ENCODE data around the gene SYT17.

The SYT17 gene

DNA sequence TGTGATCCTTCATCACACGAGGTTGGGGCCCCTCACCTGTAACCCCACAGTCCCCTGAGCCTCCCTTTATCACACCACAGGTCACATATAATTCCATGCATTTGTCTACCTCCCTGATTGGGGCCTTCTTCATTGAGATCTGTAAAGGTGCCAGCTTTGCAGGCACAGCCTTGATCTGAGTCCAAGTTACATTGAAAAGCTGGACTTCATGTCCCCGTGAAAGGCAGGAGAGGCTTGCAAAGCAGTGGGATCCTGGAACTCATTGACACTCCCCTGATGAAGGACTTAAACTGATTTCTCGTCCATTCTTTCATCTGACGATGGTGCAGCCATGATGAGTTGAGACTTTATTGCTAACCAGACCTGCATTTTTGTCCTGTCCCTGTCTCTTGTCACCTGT is 3.8 kb upstream of the SYT17 start:
- H3K4me3 ChIP-seq (ENCODE audit: low read length) = no peak overlapping the region
- TF ChIP-seq, protein P1, sequence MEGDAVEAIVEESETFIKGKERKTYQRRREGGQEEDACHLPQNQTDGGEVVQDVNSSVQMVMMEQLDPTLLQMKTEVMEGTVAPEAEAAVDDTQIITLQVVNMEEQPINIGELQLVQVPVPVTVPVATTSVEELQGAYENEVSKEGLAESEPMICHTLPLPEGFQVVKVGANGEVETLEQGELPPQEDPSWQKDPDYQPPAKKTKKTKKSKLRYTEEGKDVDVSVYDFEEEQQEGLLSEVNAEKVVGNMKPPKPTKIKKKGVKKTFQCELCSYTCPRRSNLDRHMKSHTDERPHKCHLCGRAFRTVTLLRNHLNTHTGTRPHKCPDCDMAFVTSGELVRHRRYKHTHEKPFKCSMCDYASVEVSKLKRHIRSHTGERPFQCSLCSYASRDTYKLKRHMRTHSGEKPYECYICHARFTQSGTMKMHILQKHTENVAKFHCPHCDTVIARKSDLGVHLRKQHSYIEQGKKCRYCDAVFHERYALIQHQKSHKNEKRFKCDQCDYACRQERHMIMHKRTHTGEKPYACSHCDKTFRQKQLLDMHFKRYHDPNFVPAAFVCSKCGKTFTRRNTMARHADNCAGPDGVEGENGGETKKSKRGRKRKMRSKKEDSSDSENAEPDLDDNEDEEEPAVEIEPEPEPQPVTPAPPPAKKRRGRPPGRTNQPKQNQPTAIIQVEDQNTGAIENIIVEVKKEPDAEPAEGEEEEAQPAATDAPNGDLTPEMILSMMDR (IDR thresholded peaks at IDR 0.05; ENCODE audit: insufficient read depth, low read depth, low read length, missing control alignments) = no peak
- no peak for DNase-seq (ENCODE audit: low read depth)

DNA sequence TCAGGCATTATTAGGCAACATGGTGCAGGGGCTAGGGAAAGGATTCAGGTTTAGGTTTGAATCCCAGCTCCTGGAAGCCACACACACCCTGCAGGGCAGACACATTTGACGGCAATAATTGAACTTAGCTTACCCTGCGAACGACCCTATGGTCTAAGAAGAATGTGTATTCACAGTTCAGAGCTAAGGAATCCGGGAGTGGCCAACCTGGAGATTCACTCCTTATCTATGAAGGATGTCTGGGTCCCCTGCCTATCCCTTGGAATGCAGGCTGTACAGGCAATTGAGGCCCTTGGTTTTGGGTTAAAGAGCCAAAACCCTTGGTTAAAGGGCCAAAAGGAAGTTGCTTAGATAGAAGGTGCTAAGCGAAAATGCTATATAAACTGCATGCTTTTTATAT is 2.9 kb upstream of the SYT17 start:
- TF ChIP-seq, protein P1 (IDR thresholded peaks at IDR 0.05; ENCODE audit: insufficient read depth, low read depth, low read length, missing control alignments) = no peak
- H3K4me3 ChIP-seq (ENCODE audit: low read length) = no peak overlapping the region
- no peak for DNase-seq (ENCODE audit: low read depth)

DNA sequence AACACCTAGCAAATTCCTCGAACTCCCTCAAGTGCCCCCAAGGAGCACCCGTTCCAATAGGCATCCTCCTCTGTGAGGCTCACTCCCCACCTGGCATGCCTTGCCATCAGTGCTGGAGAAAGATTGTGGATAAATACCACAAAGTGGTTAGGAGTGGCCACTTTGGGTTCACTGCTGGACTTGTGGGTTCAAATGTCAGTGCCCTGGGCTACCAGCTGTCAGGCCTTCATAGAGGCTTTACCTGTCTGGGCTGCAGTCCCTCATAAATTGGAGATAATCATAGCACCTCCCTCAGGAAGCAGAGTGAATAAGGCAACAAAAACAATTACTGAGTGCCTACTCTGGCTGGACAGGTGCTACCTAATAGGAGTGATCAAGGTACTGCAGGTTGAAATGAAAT is 1.5 kb upstream of the SYT17 start:
- no peak for DNase-seq (ENCODE audit: low read depth)
- H3K4me3 ChIP-seq (ENCODE audit: low read length) = no peak overlapping the region
- TF ChIP-seq, protein P1 (IDR thresholded peaks at IDR 0.05; ENCODE audit: insufficient read depth, low read depth, low read length, missing control alignments) = no peak

DNA sequence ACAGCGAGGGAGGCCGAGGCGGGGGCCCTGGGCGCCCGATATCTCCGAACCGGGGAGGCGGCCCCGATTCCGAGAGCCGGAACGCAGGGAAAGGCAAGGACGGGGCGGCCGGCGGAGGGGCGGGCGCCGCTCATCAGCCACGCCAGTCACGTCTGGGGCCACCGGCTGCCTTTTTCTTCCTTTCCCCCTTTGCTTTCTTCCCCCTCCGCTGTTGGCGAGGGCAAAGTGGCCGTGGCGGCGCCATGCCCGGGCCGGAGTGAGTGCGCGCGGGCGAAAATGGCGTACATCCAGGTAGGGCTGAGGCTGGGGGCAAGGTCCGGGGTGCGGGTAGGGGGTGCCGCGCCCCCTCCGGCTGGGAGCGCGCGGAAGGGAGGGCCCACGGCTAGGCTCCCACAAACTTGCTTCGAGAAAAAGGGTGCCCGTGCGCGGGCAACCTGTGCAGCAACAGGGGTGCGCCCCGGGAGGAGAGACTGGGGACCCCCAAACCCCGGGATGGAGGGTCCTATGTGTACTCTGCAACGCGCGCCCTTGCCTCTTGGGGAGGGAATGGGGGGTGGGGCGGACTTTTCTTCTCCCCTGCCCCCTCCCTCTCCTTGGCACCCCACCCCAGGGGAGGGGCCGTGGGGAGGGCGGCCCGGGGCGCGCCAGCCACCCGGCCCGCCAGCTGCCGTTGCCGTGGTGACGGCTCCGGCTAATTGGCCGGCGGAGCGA is 486 bp downstream of the SYT17 start:
- DNase-seq (ENCODE audit: low read depth) = no peak
- peak overlapping the region; percentile 30 for H3K4me3 ChIP-seq (ENCODE audit: low read length)
- TF ChIP-seq, protein P1 (IDR thresholded peaks at IDR 0.05; ENCODE audit: insufficient read depth, low read depth, low read length, missing control alignments) = no peak

DNA sequence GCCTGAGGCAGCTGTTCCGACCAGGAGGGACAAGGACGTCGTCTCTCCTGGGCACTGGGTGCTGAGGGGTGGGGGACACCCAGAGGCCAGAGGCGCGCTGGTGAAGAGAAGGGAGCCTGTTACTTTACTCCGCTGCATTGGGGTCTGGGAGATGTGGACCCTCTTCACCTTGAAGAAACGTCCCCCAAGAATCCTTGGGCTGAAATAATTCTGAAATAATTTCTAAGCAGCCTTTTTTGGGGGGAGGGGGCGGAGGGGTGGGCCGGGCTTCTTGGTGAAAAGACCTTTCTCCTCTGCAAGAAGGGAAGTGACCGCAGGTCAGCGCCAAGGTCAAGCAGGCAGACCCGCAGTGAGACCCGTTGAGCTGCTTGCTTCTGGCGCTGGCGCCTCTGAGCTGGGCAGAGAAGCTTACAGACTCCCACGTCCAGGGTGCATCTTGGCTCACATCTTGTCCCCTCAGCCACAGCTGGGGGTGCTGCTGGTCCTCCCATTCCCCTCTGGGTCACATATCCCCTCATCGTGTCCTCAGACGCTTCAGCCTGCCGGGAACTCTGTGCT is 1.1 kb downstream of the SYT17 start:
- no peak for DNase-seq (ENCODE audit: low read depth)
- TF ChIP-seq, protein P1 (IDR thresholded peaks at IDR 0.05; ENCODE audit: insufficient read depth, low read depth, low read length, missing control alignments) = no peak
- no peak overlapping the region for H3K4me3 ChIP-seq (ENCODE audit: low read length)

DNA sequence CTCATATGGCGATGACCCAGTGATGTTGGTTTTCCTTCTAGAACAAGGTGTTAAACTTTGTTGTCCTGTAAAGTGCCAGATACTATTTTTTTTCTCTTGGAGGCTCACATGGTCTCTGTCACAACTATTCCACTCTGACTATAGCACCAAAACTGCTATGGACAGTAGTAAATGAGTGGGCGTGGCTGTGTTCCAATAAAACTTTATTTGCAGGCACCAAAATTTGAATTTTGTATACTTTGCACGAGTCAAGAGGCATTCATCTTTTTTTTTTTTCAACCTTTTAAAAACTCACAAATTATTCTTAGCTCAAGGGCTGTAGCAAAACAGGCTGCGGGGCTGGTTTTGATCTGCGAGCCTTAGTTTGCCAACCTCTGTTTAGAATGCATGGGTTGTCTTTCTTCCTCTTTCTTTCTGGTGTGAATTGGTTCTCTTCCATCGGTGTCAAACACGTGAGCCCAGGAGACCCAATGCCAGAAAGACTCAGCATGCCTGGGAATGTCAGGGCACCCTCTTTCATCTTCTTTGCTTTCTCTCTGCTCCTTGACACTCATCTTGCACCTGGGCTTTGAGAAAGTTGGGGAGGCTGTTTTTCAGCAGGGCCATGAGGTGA is 2.1 kb downstream of the SYT17 start:
- DNase-seq (ENCODE audit: low read depth) = no peak
- H3K4me3 ChIP-seq (ENCODE audit: low read length) = no peak overlapping the region
- TF ChIP-seq, protein P1 (IDR thresholded peaks at IDR 0.05; ENCODE audit: insufficient read depth, low read depth, low read length, missing control alignments) = no peak

All from epithelial cell of esophagus (primary cell).